Sigmoid colon (tissue), 4 donors: Measurements from ENCODE around the gene ZBTB7A.

Source experiments
- EP300 ChIP-seq, 4 donors: sonication (generic); formaldehyde crosslinking; IDR thresholded peaks; one replicate each; pipeline ENCODE4 v1.6.1; 2017; ENCODE audit warnings: antibody characterized with exemption in 4 of 4
- POLR2A ChIP-seq, 2 donors: fragments of 450-650 bp; IDR thresholded peaks; one replicate each; pipeline ENCODE4 v1.6.1; 2016; ENCODE audit warnings: antibody characterized with exemption in 2 of 2, mild to moderate bottlenecking in 2 of 2, moderate library complexity in 2 of 2
- POLR2AphosphoS5 ChIP-seq, 4 donors: sonication (generic); formaldehyde crosslinking; IDR thresholded peaks; one replicate each; pipeline ENCODE4 v1.6.1; 2017; ENCODE audit warnings: antibody characterized with exemption in 4 of 4
- TF ChIP-seq, protein P1 (sequence below), 4 experiments: fragments of 450-650 bp in 3 of 4; fragments of 200-600 bp in 1 of 4; IDR thresholded peaks; one replicate each; pipeline ENCODE4 v1.5.1; 2016 to 2019; ENCODE audit warnings: antibody characterized with exemption in 4 of 4, mild to moderate bottlenecking in 3 of 4, moderate library complexity in 2 of 4

- no peak for TF ChIP-seq POLR2A (IDR thresholded peaks at IDR 0.05)
- TF ChIP-seq, protein P1, sequence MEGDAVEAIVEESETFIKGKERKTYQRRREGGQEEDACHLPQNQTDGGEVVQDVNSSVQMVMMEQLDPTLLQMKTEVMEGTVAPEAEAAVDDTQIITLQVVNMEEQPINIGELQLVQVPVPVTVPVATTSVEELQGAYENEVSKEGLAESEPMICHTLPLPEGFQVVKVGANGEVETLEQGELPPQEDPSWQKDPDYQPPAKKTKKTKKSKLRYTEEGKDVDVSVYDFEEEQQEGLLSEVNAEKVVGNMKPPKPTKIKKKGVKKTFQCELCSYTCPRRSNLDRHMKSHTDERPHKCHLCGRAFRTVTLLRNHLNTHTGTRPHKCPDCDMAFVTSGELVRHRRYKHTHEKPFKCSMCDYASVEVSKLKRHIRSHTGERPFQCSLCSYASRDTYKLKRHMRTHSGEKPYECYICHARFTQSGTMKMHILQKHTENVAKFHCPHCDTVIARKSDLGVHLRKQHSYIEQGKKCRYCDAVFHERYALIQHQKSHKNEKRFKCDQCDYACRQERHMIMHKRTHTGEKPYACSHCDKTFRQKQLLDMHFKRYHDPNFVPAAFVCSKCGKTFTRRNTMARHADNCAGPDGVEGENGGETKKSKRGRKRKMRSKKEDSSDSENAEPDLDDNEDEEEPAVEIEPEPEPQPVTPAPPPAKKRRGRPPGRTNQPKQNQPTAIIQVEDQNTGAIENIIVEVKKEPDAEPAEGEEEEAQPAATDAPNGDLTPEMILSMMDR (IDR thresholded peaks at IDR 0.05): no peak
- TF ChIP-seq POLR2AphosphoS5 (IDR thresholded peaks at IDR 0.05): no peak
- no peak for TF ChIP-seq EP300 (IDR thresholded peaks at IDR 0.05)
These were observed 31.1 kb downstream of the ZBTB7A start for GRCh38 chr19:4035582-4035981.
